Medulla oblongata (tissue), 1 donor: ENCODE measurements around the gene CLNS1A.
"Not testable (repeated sequence)": the region's sequence is repeated elsewhere in the genome, so short reads cannot be mapped to it uniquely, and the experiment has no call there.

ENCODE experiments used
- DNase-seq: peaks from one replicate; pipeline ENCODE4 v3.0.0-alpha.2; 2015; ENCODE audit errors: extremely low spot score

The CLNS1A gene

GRCh38 chr11:77637345-77638165, at the start of gene CLNS1A:
CLNS1A (minus strand) TSS chr11:77637794; CDS start chr11:77637714, 80 bp downstream.
- peak; percentile 94 for DNase-seq

- no peak for DNase-seq
Measured at GRCh38 chr11:77687088-77687487, 49.5 kb upstream of the CLNS1A start.

GRCh38 chr11:77677138-77677537, 39.5 kb upstream of the CLNS1A start:
- DNase-seq = no peak

- DNase-seq = no peak
Measured at GRCh38 chr11:77672264-77672663, 34.7 kb upstream of the CLNS1A start.

GRCh38 chr11:77669848-77670511, 32.4 kb upstream of the CLNS1A start:
- no peak for DNase-seq

- DNase-seq = no peak
Measured at GRCh38 chr11:77668760-77669159, 31.2 kb upstream of the CLNS1A start.

- no peak for DNase-seq
Measured at GRCh38 chr11:77665240-77665965, 27.8 kb upstream of the CLNS1A start.

GRCh38 chr11:77661670-77662069, 24.1 kb upstream of the CLNS1A start:
- DNase-seq = no peak

GRCh38 chr11:77660947-77661346, 23.4 kb upstream of the CLNS1A start:
- DNase-seq = no peak

- no peak for DNase-seq
Measured at GRCh38 chr11:77658213-77659013, 20.8 kb upstream of the CLNS1A start.

- no peak for DNase-seq
Measured at GRCh38 chr11:77656362-77656761, 18.8 kb upstream of the CLNS1A start.

GRCh38 chr11:77654770-77655434, 17.3 kb upstream of the CLNS1A start:
- DNase-seq = no peak

- no peak for DNase-seq
Measured at GRCh38 chr11:77650123-77650522, 12.5 kb upstream of the CLNS1A start.

- no peak for DNase-seq
Measured at GRCh38 chr11:77647654-77648305, 10.2 kb upstream of the CLNS1A start.

GRCh38 chr11:77644887-77645286, 7.3 kb upstream of the CLNS1A start:
- DNase-seq = no peak

- DNase-seq = no peak
Measured at GRCh38 chr11:77642228-77642627, 4.6 kb upstream of the CLNS1A start.

- no peak for DNase-seq
Measured at GRCh38 chr11:77636731-77637344, 756 bp downstream of the CLNS1A start.

- DNase-seq = not testable (repeated sequence)
Measured at GRCh38 chr11:77633926-77634325, 3.7 kb downstream of the CLNS1A start.

GRCh38 chr11:77630157-77630710, 7.4 kb downstream of the CLNS1A start:
- DNase-seq = no peak
